HG03571 (cell line): ENCODE measurements around the gene HOXC12.

Experiments
- ATAC-seq: cut with Tn5 transposase; IDR thresholded peaks from one replicate; pipeline ENCODE4 v1.9.1; 2021; ENCODE audit not compliant: unreplicated experiment

The HOXC12 gene, protein sequence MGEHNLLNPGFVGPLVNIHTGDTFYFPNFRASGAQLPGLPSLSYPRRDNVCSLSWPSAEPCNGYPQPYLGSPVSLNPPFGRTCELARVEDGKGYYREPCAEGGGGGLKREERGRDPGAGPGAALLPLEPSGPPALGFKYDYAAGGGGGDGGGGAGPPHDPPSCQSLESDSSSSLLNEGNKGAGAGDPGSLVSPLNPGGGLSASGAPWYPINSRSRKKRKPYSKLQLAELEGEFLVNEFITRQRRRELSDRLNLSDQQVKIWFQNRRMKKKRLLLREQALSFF

DNA sequence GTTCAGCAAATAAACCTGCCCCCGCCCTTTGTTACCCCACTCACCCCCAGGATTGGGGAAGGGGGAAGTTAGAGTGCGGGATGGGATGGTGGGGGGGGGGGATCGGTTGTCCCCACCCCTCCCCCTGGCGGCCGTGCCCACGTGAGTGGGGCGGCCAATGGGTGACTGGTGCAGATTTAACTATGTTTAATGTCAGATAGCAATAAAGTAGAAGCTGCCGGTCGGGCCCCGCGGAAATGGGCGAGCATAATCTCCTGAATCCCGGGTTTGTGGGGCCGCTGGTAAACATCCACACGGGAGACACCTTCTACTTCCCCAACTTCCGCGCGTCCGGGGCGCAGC, at the start of gene HOXC12:
HOXC12 (plus strand) TSS at position 210 of the 342 bp plus-strand sequence; CDS start at position 237, 27 bp downstream.
- ATAC-seq = no peak

DNA sequence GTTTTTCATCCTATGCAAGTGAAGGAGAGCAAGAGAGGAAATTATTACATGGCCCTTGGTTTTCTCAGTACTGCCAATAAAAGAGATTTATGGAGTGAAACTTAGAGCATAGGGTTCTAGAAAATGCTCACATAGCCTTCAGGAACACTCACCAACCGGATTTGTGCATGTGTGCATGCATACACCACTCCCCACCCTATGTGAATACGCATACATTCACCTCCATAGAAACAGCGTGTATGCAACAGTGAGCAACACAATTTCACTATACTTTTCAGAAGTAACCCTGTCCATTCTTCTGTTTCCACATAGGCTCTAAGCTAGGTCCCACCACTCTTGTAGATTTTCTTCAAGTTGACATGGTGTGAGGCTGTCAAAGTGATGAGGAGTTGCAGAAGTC, 47.6 kb upstream of the HOXC12 start:
- no peak for ATAC-seq

DNA sequence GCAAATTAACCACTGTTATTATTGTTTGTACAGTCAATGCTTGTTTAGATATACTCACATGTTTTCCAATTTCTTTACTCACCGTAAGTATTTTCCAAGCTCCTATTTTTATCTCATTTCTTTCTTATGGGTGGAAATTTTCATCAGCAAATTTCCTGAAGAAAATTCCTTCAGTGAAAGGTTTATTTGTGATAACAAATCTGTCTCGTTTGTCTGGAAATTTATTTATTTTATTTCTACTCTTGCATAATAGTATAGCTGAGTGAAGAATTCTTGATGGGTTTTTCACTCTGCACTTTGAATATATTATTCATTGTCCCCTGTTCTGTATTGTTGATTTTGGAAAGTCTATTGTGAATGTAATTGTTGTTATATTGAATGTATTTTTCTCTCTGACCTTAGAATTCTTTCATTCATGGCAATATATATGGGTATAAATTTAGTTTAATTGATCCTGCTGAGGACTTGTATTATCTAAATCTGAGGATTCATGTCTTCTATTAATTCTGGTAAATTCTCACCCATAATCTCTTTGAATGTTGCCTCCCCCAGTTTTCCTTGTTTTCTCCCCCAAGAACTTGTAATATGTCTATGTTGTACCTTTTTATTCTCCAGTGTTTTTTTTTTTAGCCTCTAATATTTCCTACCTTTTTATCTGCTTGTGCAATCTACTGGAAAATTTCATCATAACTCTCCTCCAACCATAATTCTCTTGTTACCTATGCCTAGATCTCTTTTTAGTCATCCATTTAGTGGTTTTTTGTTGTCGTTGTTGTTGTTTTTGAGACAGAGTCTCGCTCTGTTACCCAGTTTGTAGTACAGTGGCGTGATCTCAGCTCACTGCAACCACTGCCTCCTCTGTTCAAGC, 37.7 kb upstream of the HOXC12 start:
- ATAC-seq = no peak

DNA sequence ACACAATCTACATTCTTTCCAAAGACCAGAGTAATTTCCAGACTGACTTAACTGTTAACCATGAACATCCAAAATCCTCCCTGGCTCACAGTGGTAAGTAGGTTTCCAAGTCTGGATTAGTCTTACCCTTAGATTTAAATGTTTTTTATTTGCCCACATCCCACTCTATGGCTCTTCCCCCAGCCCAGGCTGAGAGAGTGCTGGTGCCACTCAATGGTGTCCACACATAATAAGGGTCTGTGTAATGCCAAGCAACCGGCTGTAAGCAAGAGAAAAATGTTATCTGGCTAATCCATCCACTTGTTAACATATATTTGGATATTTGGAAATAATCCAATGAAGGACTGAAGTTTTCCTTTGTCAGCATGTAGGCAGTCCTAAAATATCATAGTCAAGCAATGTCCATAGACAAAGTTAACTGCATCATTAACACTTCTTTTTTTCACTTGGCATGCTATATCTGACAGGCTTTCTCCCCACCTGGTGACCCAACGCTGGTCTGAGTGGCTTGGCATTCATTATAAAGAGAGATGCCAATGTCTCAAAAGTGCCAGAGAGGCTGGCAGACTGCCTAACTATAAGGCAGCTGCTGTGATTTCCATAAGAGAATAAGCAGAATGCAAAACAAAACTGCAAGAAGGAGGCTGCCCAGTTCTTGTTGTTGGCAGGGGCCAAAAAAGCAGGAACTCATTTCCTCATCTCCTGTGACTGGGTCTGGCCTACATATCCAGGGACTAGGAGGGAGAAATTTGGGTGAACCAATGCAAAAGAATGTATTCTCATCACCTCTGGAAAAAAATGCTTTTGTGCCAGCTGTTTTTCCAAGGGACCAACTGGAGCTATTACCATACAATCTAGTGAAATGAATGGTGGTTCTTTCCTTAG, 29.9 kb upstream of the HOXC12 start:
- ATAC-seq = no peak

DNA sequence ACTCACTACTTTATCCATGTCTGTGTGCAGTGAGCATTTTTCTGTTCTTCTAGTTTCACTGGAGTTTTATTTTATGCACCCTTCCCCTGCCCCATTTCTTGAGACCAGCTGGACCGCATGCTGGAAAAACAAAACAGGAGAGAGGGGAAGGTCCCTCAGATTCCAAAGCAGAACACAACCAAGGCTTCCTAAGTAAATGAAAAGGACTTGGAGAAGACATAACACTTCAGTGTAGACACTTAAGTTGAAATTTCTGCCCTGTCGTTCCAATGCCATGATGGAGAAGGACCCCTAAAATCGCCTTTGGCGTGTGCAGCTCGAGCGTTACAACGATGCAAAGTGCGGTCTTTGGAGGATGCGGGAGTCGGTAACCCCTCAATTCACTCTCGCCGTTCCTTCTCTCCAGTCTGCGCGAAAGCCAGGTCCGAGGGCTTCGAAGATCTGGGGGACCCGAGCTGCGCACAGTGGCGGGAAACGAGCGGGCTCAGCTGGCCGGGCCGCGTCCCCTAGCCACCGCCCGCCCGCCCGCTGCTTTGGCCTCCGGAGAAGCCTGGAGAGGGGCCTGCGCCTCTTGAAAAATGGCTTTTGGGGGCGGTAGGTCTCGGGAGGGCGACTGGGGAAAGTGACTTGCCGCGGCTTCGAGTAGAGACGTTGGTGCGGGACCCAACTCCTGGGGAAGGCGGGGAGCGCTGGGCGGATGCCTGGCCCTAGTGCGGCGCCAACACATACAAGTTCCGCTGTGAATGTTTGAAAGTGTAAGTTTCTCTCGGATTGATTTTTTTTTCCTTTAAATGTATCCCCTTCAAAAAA, 27.3 kb upstream of the HOXC12 start:
- ATAC-seq = no peak

DNA sequence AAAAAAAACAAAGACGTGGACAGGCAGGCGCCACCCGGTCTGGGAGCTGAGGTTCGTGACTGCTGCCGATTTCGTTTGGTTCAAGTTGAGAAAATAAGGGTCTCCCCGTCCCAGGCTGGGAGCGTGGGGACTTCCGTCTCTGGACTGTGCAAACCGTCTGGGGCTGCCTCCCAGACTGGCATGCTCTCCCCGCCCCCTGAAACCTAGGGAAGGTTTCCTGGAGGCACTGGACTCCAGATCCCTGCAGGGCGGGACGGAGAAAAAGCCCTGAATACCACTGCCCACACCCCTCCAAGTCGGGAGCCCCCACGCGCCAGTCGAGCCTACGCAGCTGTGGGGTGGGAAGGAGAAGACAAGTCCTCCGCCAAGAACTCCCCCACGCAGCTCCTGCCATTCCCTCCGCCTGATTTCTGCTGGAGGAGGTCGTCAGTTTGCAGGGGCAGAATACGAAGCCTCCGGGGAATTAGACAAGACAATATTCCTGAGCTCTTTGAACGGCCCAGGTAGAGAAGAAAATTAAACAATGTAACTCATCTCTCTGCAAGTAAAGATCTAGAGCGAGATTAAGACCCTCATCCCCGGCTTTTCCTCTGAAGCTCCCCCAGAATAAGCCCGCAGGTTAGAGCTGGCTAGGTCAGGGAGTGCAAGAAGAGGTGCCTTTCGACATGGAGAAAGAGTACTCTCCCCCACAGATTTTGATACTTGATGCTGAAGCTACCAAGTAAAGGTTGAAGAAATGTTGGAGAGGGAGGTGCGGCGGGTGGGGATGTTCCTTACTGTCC, 26.5 kb upstream of the HOXC12 start:
- ATAC-seq = no peak

DNA sequence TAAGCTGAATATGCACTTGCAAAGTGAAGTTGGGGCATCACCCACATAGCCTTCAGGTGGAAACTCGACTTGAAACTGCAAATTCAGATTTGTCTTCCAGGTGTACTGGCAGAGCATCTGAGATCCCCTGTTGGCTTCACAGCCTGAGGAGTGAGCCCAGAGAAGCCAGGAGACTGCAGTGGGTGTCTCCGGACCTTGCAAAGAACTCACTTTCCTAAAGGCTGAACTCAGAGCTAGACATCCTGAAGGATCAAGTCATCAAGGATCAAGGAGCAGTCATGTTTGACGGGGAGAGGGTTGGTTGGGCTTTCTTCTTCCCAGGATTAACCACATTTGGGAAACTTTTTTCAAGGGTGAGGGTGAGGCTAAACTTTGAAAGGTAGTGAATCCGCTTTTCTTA, 25.2 kb upstream of the HOXC12 start:
- no peak for ATAC-seq

DNA sequence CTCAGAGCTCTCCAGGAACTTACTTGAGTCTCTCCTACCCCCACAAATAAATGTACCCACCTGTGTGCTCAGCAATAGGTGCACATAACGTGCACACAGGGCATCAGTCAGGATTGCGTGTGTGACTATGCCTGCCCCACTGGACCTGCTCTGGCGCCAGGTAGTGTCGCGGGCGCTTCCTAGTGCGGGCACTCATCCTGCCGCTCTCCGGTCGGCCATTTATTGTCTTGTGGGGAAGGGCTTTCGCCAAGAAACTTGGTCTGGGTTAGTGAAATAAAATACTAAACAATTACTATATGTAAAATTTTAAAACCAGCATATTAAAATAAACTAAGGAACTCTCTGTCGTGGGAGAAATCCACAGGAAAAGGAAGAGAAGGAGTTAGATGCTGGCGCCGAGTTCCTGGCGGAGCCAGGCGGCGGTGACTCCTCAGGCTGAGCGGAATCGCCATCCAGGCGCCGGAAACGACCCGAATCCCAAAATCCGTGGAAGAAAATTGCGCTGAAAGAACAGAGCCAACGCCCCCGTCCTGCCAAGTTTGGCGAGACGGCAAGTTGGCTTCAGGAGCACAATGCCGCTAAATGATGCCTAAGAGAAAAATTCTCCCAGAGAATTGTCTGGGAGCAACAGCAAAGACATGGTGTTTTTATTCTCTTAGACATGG, 24.0 kb upstream of the HOXC12 start:
- ATAC-seq = no peak

DNA sequence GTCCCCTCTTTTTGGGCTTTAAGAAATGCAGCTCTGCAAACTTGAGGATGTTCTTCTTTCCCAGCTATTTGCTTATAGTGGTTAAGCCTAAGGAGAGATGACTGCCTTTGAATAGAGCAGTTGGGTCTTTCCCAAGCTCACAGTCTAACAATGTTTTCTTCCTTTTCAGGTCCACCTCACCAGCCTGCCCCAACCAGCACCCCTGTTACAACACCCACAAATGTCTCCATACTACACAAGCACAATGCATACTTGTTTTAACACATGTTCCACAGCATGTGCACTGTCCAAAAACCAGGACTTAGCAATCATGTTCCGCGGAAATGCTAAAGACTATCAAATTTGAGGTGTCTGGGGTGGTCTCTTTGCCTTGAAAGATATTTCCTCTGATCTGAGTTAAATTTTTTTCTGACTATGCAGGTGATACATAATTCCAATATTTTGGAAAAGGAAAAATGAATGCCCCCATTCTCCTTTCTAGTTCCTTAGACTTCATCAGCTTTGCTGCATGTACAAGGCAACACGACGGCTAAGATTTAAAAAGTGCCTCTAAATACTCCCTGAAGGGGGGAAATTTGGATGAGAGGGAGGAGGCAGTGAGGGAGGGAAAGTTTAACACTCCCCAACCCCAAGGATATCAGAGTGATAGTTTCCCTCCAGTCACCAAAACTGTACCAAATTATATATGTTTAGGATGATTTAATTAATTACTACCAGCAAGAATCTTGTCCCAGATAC, 22.7 kb upstream of the HOXC12 start:
- no peak for ATAC-seq

DNA sequence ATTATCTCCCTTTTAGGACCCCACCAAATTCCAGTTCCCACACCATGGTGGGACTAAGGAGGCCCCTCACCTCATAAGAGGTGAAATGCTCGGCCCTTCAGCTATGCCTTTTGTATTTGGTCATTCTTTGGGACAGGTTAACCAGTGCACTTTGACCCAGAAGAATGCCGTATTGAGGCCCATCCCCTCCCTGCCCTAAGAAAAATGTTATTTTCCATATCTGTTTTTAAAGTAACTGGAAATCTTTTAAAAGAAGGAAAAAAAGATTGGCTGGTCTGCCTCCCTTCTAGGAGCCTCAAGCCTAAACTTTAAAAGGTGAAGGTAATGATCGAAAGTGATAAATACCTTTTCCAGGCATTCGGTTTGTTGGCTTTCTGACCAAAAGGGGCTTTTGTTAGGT, 21.8 kb upstream of the HOXC12 start:
- no peak for ATAC-seq

DNA sequence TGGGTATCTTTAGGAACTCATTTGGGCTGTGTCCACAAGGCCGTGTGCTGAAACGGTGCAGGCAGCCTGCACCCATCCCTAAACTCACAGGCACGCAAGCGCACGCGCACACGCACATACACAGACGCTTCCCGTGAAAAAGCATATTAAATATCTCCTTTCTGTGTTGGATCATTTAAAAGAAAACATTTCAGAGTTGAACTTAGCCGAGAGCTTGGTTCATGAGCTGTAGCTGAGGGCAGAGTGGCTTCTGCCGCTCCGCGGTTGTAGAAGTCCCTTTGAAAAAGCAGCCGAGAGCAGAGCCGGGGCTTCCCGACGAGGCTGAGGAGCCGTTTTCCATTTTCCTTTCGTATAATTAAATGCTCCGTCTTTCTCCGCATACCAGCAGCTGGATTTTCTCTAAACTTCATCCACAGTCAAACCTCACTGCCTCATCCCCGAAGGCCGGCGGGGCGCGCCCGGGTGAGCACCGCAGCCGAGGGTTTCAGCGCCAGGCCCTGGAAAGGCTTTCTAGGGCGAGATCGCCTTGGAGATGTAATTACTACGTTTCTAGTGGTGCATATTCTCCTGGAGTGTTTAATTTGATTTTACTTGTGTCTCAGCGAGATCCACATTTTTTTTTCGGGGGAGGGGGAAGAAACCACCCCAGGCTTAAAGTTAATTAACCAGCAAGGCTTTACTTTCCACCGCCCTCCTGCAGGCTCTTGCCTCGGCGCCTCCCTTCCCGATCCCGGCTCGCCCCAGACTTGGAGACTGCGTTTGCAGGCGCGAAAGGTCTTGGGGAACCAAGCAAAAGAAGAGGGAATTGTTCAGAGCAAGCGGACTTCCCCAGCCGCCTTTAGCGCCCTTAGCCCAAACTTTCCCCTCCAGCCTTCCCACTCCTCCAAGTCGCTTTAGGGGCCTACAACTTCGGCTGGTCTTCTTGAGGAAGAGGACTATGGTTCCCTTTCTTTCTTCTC, 19.0 kb upstream of the HOXC12 start:
- ATAC-seq = no peak

DNA sequence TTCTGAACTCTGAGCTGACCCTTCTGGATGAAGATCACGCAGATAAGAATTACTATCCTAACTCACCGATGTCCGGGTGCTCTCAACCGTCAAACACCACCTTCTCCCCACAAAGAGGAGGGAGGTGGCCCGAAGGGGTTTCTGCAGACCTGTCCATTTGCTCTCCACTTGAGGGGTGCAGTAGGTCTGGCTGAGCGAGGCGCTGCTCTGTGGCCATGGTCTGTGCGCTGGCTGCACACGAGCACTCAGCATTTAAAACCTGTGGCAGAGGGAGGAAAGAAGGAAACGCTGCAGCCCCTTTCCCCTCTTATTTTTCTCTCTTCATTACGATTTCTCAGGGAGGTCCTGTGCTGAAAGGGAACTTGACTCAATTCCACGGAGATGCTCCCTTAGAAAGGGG, 17.6 kb upstream of the HOXC12 start:
- ATAC-seq = no peak

DNA sequence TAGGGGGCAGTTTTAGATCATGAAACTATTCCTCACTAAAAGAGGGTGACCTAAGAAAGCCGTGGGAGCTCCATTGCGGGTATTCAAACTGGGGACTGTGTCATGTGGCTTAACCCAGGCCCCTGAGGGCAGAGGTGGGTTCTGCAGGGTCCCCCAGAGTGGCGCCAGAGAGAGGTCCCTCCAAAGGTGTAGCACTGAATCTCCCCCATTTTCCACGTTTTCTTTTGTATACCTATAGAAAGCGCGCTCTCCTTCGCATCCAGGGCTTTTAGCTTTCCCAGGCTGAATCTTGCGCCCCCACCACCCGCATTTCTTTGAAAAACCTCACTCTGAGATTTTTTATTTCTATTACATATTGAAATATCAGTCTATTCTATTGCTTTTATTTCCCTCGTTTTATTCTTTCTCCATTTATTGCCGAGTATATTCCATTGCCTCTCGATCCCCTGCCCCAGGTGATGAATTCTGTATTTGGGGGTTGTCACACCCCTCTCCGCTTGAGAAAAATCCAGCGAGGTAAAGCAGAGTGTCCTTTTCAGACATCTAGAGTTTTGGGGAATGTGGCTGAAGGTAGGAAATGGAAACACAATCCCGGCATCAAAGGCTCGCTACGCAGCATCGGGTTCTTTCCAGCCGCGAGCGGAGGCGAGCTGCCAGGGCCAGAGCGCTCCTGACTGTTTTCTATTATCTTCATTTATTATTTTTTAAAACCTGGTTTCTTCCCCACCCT, 16.9 kb upstream of the HOXC12 start:
- no peak for ATAC-seq

DNA sequence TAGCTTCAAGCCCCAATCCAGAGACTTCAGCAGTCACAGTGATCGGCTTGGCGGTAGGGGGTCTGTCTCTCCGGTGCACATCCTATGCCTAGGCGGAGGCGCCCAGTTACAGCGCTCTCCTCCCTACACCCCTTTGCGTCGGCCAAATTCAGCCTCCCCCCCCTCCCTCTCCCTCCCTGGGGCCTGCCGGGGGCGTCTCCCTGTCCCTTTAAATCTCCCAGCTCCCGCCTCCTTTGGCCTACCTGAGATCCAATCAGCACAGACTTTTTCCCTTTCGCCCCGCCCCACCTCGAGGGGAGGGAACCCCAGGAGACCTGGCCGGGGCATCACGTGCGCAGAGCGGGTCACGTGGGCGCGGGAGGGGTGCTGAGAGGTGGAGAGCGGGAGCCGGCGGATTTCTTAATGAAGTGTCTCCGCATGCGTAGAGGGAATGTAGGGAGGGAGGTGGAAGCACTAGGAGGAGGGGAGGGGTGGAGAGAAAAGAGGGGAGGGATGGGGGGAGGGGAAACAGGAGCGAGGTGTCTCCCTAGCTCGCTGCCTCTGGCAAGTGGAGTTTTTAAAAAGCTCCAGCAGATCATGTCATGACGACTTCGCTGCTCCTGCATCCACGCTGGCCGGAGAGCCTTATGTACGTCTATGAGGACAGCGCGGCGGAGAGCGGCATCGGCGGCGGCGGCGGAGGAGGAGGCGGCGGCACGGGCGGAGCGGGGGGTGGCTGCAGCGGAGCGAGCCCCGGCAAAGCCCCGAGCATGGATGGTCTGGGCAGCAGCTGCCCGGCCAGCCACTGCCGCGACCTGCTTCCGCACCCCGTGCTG, 16.2 kb upstream of the HOXC12 start, which contains the start of gene HOXC13:
HOXC13 (plus strand) TSS at position 506 of the 815 bp plus-strand sequence; CDS start at position 582, 76 bp downstream.
- ATAC-seq = no peak

DNA sequence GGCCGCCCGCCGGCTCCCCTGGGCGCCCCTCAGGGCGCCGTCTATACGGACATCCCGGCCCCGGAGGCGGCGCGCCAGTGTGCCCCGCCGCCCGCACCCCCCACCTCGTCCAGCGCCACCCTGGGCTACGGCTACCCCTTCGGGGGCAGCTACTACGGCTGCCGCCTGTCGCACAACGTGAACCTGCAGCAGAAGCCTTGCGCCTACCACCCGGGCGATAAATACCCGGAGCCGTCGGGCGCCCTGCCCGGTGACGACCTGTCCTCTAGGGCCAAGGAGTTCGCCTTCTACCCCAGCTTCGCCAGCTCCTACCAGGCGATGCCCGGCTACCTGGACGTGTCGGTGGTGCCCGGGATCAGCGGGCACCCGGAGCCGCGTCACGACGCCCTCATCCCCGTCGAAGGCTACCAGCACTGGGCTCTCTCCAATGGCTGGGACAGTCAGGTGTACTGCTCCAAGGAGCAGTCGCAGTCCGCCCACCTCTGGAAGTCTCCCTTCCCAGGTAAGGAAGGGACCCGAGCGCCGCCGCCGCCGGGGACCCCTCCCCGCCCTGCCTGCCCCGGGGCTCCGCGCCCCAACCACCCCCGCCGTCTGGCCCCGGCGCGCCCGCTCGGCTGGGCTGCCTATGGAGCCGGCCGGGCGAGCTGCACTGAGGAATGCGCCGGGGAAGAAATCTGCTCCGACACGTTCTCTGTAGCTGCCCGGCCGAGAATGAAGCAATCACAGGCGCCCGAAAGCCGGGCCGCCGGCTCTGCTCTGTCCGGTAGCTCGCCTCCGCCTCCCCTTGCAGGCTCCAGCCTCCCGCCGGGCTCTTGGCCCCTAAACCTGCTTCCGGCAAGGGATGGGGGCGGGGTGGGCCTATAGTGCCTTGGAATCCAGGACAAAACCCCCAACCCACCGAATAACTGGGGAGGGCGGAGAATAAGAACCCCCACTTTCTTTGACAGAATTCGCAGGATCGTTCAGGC, 15.3 kb upstream of the HOXC12 start:
- no peak for ATAC-seq
